Neuronal stem cell (in vitro differentiated cells): Measurements from ENCODE around the gene CAB39.

Experiments used
- DNase-seq: peaks from one replicate; pipeline ENCODE4 v3.0.0-alpha.2; 2013; ENCODE audit warnings: low spot score
- H2AFZ ChIP-seq: one replicate; pipeline ENCODE4 v1.6.1; 2013; ENCODE audit warnings: mild to moderate bottlenecking, low read length, inconsistent platforms
- H2AK5ac ChIP-seq: 2 replicates; pipeline ENCODE4 v1.6.1; 2013; ENCODE audit warnings: low read depth, mild to moderate bottlenecking, inconsistent platforms, low read length, moderate library complexity, mixed read lengths
- H2BK120ac ChIP-seq: 2 replicates; pipeline ENCODE4 v1.6.1; 2013; ENCODE audit warnings: low read depth, mild to moderate bottlenecking, inconsistent platforms, low read length, moderate library complexity, mixed read lengths
- H2BK12ac ChIP-seq: one replicate; pipeline ENCODE4 v1.6.1; 2013; ENCODE audit warnings: low read length, inconsistent platforms
- H2BK15ac ChIP-seq: 2 replicates; pipeline ENCODE4 v1.6.1; 2013; ENCODE audit warnings: mild to moderate bottlenecking, low read length, inconsistent platforms, mixed read lengths
- H2BK5ac ChIP-seq: one replicate; pipeline ENCODE4 v1.6.1; 2013; ENCODE audit warnings: inconsistent platforms, mild to moderate bottlenecking, low read length, moderate library complexity
- H3K14ac ChIP-seq: one replicate; pipeline ENCODE4 v1.6.1; 2013; ENCODE audit warnings: low read length, inconsistent platforms
- H3K18ac ChIP-seq: 2 replicates; pipeline ENCODE4 v1.6.1; 2013; ENCODE audit warnings: low read length, inconsistent platforms
- H3K23ac ChIP-seq: 2 replicates; pipeline ENCODE4 v1.6.1; 2013; ENCODE audit warnings: low read depth, mild to moderate bottlenecking, mixed read lengths, low read length, inconsistent platforms; ENCODE audit not compliant: poor library complexity
- H3K27ac ChIP-seq: replicated peaks from 3 replicates; pipeline ENCODE4 v1.5.1; 2013; ENCODE audit warnings: low read length, inconsistent platforms
- H3K27me3 ChIP-seq, 3 experiments: 2 replicates each; pipeline ENCODE4 v1.6.1; 2013; ENCODE audit warnings: low read length in 3 of 3, mild to moderate bottlenecking in 2 of 3, inconsistent platforms in 1 of 3, low read depth in 1 of 3, mixed read lengths in 1 of 3, moderate library complexity in 1 of 3; ENCODE audit not compliant: control insufficient read depth in 3 of 3, insufficient read depth in 3 of 3
- H3K36me3 ChIP-seq, 2 donors: replicated peaks in 1 of 2; 2 replicates each; pipeline ENCODE4 v1.6.1; 2013; ENCODE audit warnings: low read length in 2 of 2; ENCODE audit not compliant: control insufficient read depth in 2 of 2, insufficient read depth in 2 of 2
- H3K4ac ChIP-seq: 2 replicates; pipeline ENCODE4 v1.6.1; 2013; ENCODE audit warnings: inconsistent platforms, mild to moderate bottlenecking, low read length, moderate library complexity
- H3K4me1 ChIP-seq, 2 donors: 1 replicate in 1 of 2; 2 replicates in 1 of 2; pipeline ENCODE4 v1.6.1; 2013; ENCODE audit warnings: low read length in 2 of 2, low read depth in 1 of 2; ENCODE audit not compliant: control insufficient read depth in 2 of 2, insufficient read depth in 1 of 2
- H3K4me2 ChIP-seq: one replicate; pipeline ENCODE4 v1.6.1; 2013; ENCODE audit warnings: mild to moderate bottlenecking, low read length, inconsistent platforms; ENCODE audit not compliant: insufficient read depth, poor library complexity, severe bottlenecking
- H3K4me3 ChIP-seq, 2 donors: 2 replicates each; pipeline ENCODE4 v1.5.1; 2013; ENCODE audit warnings: low read length in 2 of 2, mild to moderate bottlenecking in 2 of 2, inconsistent platforms in 1 of 2, moderate library complexity in 1 of 2
- H3K79me1 ChIP-seq: one replicate; pipeline ENCODE4 v1.6.1; 2013; ENCODE audit warnings: low read depth, mild to moderate bottlenecking, inconsistent platforms, low read length, moderate library complexity
- H3K9ac ChIP-seq: one replicate; pipeline ENCODE4 v1.6.1; 2013; ENCODE audit warnings: mild to moderate bottlenecking, low read depth, low read length, inconsistent platforms; ENCODE audit not compliant: poor library complexity
- H3K9me3 ChIP-seq, 2 donors: replicated peaks in 1 of 2; 2 replicates each; pipeline versions ENCODE3 to v1.6.1; 2013; ENCODE audit warnings: low read length in 2 of 2, mild to moderate bottlenecking in 2 of 2, inconsistent platforms in 1 of 2, low read depth in 1 of 2, mixed read lengths in 1 of 2, moderate library complexity in 1 of 2; ENCODE audit not compliant: control insufficient read depth in 2 of 2, insufficient read depth in 1 of 2
- H4K8ac ChIP-seq: one replicate; pipeline ENCODE4 v1.6.1; 2013; ENCODE audit warnings: low read depth, mild to moderate bottlenecking, inconsistent platforms, low read length, moderate library complexity
- H4K91ac ChIP-seq: one replicate; pipeline ENCODE4 v1.6.1; 2013; ENCODE audit warnings: low read length, low read depth, mild to moderate bottlenecking, inconsistent platforms; ENCODE audit not compliant: poor library complexity
- WGBS, 2 donors: extraction: QIAGEN DNeasy Blood & Tissue Kit; methylation state at CpG; one replicate each; pipeline ENCODE4 v1.1.7; 2013; ENCODE audit warnings: missing lambda C conversion rate in 2 of 2, mixed read lengths in 1 of 2; ENCODE audit not compliant: insufficient read length in 2 of 2, insufficient replicate concordance in 1 of 2; ENCODE audit errors: extremely low coverage in 2 of 2; 5-methylcytosine and 5-hydroxymethylcytosine counted together

CAB39 gene

DNA sequence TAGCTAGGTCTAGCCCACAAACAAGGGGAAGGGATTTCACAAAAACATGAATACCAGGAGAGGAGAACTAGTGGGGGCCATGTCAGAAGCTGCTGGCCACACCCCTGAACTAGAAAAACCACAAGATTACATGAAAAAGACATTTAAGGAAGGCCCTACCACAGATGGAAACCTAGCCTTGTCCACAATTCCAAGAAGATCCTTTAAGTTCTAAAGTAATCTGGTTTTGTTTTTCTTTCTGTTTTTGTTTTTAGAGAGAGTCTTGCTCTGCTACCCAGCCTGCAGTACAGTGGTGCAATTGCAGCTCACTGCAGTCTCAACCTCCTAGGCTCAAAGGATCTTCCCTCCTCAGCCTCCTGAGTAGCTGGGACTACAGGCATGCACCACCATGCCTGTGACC, 34.2 kb upstream of the CAB39 start:
- H3K4ac ChIP-seq, result no peak overlapping the region
- no peak overlapping the region for H3K4me2 ChIP-seq
- H3K18ac ChIP-seq, result no peak overlapping the region
- H3K27ac ChIP-seq, result no peak overlapping the region
- no peaks in the 10 kb centered on the region for H3K4me1 ChIP-seq
- H3K79me1 ChIP-seq, result no peaks in the 10 kb centered on the region
- no peaks in the 10 kb centered on the region for H3K36me3 ChIP-seq
- H2BK12ac ChIP-seq, result no peak overlapping the region
- no peak overlapping the region for H3K9ac ChIP-seq
- H3K14ac ChIP-seq, result no peak overlapping the region
- no peak overlapping the region for H2BK5ac ChIP-seq
- no peak overlapping the region for H2AFZ ChIP-seq
- no peak overlapping the region for H4K8ac ChIP-seq
- no peak overlapping the region for H2BK120ac ChIP-seq
- no peak for DNase-seq
- H2AK5ac ChIP-seq, result no peak overlapping the region
- H4K91ac ChIP-seq, result no peak overlapping the region
- H3K23ac ChIP-seq, result no peak overlapping the region
- H2BK15ac ChIP-seq, result no peak overlapping the region
- no peak overlapping the region for H3K4me3 ChIP-seq
- H3K9me3 ChIP-seq, result no peaks in the 10 kb centered on the region
- H3K27me3 ChIP-seq, result peaks cover 0 to 56% (median 0%) of the 10 kb centered on the region in 3 experiments

DNA sequence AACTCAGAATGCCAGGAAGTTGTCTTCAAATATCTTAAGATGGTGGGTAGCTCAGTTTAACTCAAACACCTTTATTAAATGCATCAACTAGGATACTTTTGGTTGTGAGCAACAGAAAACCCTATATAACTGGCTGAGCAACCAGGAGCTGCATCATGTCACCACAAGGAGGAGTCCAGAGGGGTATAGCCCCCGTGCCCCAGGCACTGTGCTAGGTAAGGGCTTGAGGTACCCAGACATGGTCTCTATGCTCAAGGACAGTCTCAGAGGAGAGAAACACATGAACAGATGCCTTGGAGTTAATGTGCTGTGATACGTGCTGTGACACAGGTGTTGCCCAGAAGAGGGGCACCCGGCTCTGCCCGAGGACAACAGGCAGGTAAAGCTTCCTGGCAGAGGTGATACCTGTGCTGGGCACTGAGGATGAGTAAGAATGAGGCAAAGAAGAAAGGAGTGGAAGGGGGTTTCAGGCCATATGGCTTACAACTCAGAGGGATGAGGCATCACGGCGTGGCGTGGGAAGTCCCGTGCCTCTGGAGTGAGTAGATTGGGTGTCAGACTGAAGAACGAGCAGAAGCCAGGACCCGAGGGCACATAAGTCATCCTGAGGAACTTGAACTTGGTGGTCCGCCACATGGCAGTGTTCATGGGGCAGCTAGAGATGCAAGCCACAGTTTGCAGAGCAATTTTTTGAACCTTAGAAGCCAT, 32.0 kb upstream of the CAB39 start:
- Histone ChIP-seq H2AFZ (no peak overlapping the region), H3K27me3 (peaks cover 0 to 59% (median 0%) of the 10 kb centered on the region in 3 experiments)

DNA sequence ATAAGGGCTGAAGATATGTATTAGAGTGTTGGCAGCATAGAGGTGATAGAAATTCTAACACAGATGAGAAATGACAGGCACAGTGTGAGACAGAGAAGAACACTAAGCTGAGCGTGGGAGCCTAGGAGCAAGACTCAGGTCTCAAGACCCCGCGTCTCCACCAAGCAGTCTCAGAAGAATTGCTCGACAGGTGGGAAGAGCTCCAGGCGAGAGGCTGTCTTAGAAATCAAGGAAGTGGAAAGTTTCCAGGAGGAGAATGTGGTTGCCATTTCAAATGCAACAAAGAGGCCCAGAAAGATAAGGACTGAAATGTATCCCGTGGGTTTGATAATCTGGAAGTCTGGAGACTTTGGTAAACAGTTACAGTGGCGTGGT, 31.5 kb upstream of the CAB39 start:
- no peak overlapping the region for H3K4me3 ChIP-seq

More for the DNA sequence above, 32.0 kb upstream of the CAB39 start:
- Histone ChIP-seq H3K4ac (no peak overlapping the region), H3K4me3 (no peak overlapping the region), H3K14ac (no peak overlapping the region), H2BK120ac (no peak overlapping the region), H3K9ac (no peak overlapping the region), H3K36me3 (no peaks in the 10 kb centered on the region), H3K27ac (no peak overlapping the region), H3K18ac (no peak overlapping the region), H3K23ac (no peak overlapping the region), H2BK15ac (no peak overlapping the region), H3K4me2 (no peak overlapping the region), H4K8ac (no peak overlapping the region), H3K79me1 (no peaks in the 10 kb centered on the region), H3K4me1 (no peaks in the 10 kb centered on the region), H3K9me3 (no peaks in the 10 kb centered on the region), H4K91ac (no peak overlapping the region), H2BK12ac (no peak overlapping the region), H2BK5ac (no peak overlapping the region), H2AK5ac (no peak overlapping the region)
- no CpG with 5 or more reads among the region's 11 CpGs for WGBS, 2 donors
- no peak for DNase-seq

DNA sequence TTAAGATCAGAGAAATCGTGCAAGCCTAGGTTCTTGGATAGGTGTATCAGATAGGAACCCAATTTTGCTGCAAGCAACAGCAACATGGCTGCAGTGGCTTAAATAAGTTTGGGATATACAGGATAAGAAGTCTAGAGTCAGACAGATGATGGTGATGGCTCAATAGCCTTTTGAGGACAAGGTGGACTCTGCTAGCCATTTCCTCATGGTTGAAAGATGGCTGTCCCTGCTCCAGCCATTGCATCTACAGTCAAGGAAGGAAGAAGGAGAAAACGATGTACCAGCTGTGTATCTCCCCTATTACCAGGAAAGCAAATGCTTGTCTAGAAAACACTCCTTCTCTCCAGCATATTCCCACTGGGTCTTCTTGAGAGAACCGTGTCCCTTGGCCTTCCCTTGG, 30.1 kb upstream of the CAB39 start:
- H3K23ac ChIP-seq, result no peak overlapping the region
- no peak overlapping the region for H3K27ac ChIP-seq
- H3K9ac ChIP-seq, result no peak overlapping the region
- H3K4ac ChIP-seq, result no peak overlapping the region
- H2AFZ ChIP-seq, result no peak overlapping the region
- no peaks in the 10 kb centered on the region for H3K36me3 ChIP-seq
- no peak overlapping the region for H2AK5ac ChIP-seq
- no peak overlapping the region for H2BK120ac ChIP-seq
- no peak overlapping the region for H4K91ac ChIP-seq
- no peaks in the 10 kb centered on the region for H3K4me1 ChIP-seq
- no peaks in the 10 kb centered on the region for H3K9me3 ChIP-seq
- DNase-seq, result no peak
- no peak overlapping the region for H4K8ac ChIP-seq
- H2BK15ac ChIP-seq, result no peak overlapping the region
- no CpG with 5 or more reads among the region's 3 CpGs for WGBS, 2 donors
- H3K4me3 ChIP-seq, result no peak overlapping the region
- H3K14ac ChIP-seq, result no peak overlapping the region
- H3K79me1 ChIP-seq, result no peaks in the 10 kb centered on the region
- H3K4me2 ChIP-seq, result no peak overlapping the region
- H2BK12ac ChIP-seq, result no peak overlapping the region
- H3K18ac ChIP-seq, result no peak overlapping the region
- peaks cover 0 to 57% (median 0%) of the 10 kb centered on the region in 3 experiments for H3K27me3 ChIP-seq
- no peak overlapping the region for H2BK5ac ChIP-seq

More for the DNA sequence above, 31.5 kb upstream of the CAB39 start:
- H2BK5ac ChIP-seq, result no peak overlapping the region
- no peak for DNase-seq
- H3K4ac ChIP-seq, result no peak overlapping the region
- H3K79me1 ChIP-seq, result no peaks in the 10 kb centered on the region
- no peaks in the 10 kb centered on the region for H3K4me1 ChIP-seq
- H2AK5ac ChIP-seq, result no peak overlapping the region
- H3K18ac ChIP-seq, result no peak overlapping the region
- H2BK120ac ChIP-seq, result no peak overlapping the region
- H3K9ac ChIP-seq, result no peak overlapping the region
- no peak overlapping the region for H2AFZ ChIP-seq
- H3K14ac ChIP-seq, result no peak overlapping the region
- H2BK15ac ChIP-seq, result no peak overlapping the region
- H4K91ac ChIP-seq, result no peak overlapping the region
- peaks cover 0 to 58% (median 0%) of the 10 kb centered on the region in 3 experiments for H3K27me3 ChIP-seq
- H2BK12ac ChIP-seq, result no peak overlapping the region
- whole genome bisulfite sequencing, 2 donors, result no CpG with 5 or more reads among the region's 7 CpGs
- H3K27ac ChIP-seq, result no peak overlapping the region
- no peak overlapping the region for H3K4me2 ChIP-seq
- no peak overlapping the region for H4K8ac ChIP-seq
- no peaks in the 10 kb centered on the region for H3K9me3 ChIP-seq
- no peaks in the 10 kb centered on the region for H3K36me3 ChIP-seq
- no peak overlapping the region for H3K23ac ChIP-seq
